ENCODE measurements around the gene TSSK6. TPM values are rescaled to one million over a fixed set of nuclear protein-coding genes. Genes with fewer than 3 reads are reported as not detected.

The TSSK6 gene
- total RNA-seq: 3.1 and 3.6 TPM in 2 replicates

GRCh38 chr19:19514881-19515641 is at the start of gene TSSK6:
TSSK6 (minus strand) TSS chr19:19515548; CDS start chr19:19515427, 121 bp downstream.
- intact Hi-C loops (cut with micrococcal nuclease): loop anchor here (5.0 kb wide), 1 partner anchor 442 kb away; no protein-coding TSS in a partner anchor

- intact Hi-C loops (cut with micrococcal nuclease): loop anchor here (1.0 kb wide), 1 partner anchor 81 kb away; no protein-coding TSS in a partner anchor
These were observed 48.0 kb upstream of the TSSK6 start for GRCh38 chr19:19563348-19563848.

- intact Hi-C loops (cut with micrococcal nuclease): loop anchor here (1.0 kb wide), 1 partner anchor 81 kb away; no protein-coding TSS in a partner anchor
These were observed 47.5 kb upstream of the TSSK6 start for GRCh38 chr19:19562665-19563347.

- intact Hi-C loops (cut with micrococcal nuclease): no loop called here
These were observed 46.8 kb upstream of the TSSK6 start for GRCh38 chr19:19561946-19562664.

- intact Hi-C loops (cut with micrococcal nuclease): no loop called here
These were observed 44.6 kb upstream of the TSSK6 start for GRCh38 chr19:19559931-19560330.

GRCh38 chr19:19558636-19559035 is 43.3 kb upstream of the TSSK6 start:
- intact Hi-C loops (cut with micrococcal nuclease): no loop called here

GRCh38 chr19:19558055-19558454 is 42.7 kb upstream of the TSSK6 start:
- intact Hi-C loops (cut with micrococcal nuclease): no loop called here

- intact Hi-C loops (cut with micrococcal nuclease): no loop called here
These were observed 39.0 kb upstream of the TSSK6 start for GRCh38 chr19:19554074-19555023.

- intact Hi-C loops (cut with micrococcal nuclease): no loop called here
These were observed 38.3 kb upstream of the TSSK6 start for GRCh38 chr19:19553670-19554069.

- intact Hi-C loops (cut with micrococcal nuclease): no loop called here
These were observed 37.5 kb upstream of the TSSK6 start for GRCh38 chr19:19552798-19553197.

- intact Hi-C loops (cut with micrococcal nuclease): no loop called here
These were observed 36.5 kb upstream of the TSSK6 start for GRCh38 chr19:19551853-19552192.

GRCh38 chr19:19550972-19551852 is 35.9 kb upstream of the TSSK6 start:
- intact Hi-C loops (cut with micrococcal nuclease): no loop called here

- intact Hi-C loops (cut with micrococcal nuclease): no loop called here
These were observed 35.2 kb upstream of the TSSK6 start for GRCh38 chr19:19550485-19550929.

GRCh38 chr19:19549804-19550464 is 34.6 kb upstream of the TSSK6 start:
- intact Hi-C loops (cut with micrococcal nuclease): no loop called here

- intact Hi-C loops (cut with micrococcal nuclease): no loop called here
These were observed 33.8 kb upstream of the TSSK6 start for GRCh38 chr19:19548915-19549759.

- intact Hi-C loops (cut with micrococcal nuclease): no loop called here
These were observed 32.5 kb upstream of the TSSK6 start for GRCh38 chr19:19547674-19548336.

- intact Hi-C loops (cut with micrococcal nuclease): no loop called here
These were observed 31.4 kb upstream of the TSSK6 start for GRCh38 chr19:19546751-19547162.

GRCh38 chr19:19545707-19546106 is 30.4 kb upstream of the TSSK6 start:
- intact Hi-C loops (cut with micrococcal nuclease): no loop called here
